ENCODE results near the gene PLPP2.

The PLPP2 gene

DNA sequence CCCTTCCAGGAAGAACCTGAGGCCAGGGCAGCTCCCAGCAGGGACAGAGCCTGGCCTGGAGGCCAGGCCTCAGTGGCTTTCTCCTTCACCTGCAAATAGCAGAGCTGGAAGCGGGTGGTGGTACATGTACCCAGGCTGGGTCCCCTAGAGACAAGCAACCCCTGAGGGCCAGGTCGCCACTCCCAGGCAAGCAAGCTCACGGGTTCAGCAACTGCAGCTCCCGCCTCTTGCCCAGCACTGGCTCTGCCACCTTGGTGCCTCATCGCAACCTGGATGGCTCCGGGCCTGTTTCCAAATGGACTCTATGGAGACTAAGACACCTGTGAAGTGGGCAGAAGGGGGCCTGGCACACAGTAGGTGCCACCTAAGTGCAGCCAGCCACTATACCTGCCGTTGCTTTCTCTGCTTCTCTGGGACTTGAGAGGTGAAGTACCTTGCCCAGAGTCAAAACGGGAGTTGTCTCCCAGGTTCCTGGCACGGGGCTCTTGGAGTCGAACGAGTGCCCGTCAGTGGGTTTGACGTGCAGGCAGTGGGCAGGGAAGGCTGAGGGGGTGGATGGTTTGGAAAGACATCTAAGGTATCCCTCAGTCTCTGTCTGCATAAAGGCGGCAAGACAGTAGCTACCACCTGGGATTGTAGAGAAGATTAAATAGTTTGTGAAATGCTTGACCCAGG, 2.4 kb upstream of the PLPP2 start:
- ChIA-PET CTCF (interaction anchor here (0.7 to 2.1 kb wide), 5 partner anchors 15 to 525 kb away, joined by 3 to 10 read pairs (median 4); no protein-coding TSS in a partner anchor), POLR2A (no interaction called here)
- H3K36me3 ChIP-seq (ENCODE audit: control insufficient read depth in 2 of 2, insufficient read depth in 1 of 2, low read length in 2 of 2), result no peaks in the 10 kb centered on the region
- H3K27ac ChIP-seq (ENCODE audit: extremely low read depth, low read depth, low read length), result no peak overlapping the region
- no peaks in the 10 kb centered on the region for H3K9me3 ChIP-seq (ENCODE audit: control insufficient read depth, insufficient read depth, low read depth, low read length)
- H3K4me3 ChIP-seq (ENCODE audit: low read depth, low read length), result no peak overlapping the region
- H3K4me1 ChIP-seq (ENCODE audit: control insufficient read depth, insufficient read depth, low read length), result no peaks in the 10 kb centered on the region; the same call in 1 of the 2 replicates
- TF ChIP-seq, protein P1, sequence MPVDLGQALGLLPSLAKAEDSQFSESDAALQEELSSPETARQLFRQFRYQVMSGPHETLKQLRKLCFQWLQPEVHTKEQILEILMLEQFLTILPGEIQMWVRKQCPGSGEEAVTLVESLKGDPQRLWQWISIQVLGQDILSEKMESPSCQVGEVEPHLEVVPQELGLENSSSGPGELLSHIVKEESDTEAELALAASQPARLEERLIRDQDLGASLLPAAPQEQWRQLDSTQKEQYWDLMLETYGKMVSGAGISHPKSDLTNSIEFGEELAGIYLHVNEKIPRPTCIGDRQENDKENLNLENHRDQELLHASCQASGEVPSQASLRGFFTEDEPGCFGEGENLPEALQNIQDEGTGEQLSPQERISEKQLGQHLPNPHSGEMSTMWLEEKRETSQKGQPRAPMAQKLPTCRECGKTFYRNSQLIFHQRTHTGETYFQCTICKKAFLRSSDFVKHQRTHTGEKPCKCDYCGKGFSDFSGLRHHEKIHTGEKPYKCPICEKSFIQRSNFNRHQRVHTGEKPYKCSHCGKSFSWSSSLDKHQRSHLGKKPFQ (tag by site-specific recombination; IDR thresholded peaks at IDR 0.05), result no peak
- TF ChIP-seq ZNF302 (tag by site-specific recombination; IDR thresholded peaks at IDR 0.05; ENCODE audit: low read depth) (no peak), ZNF626 (tag by site-specific recombination; IDR thresholded peaks at IDR 0.05) (no peak), ZNF341 (tag by site-specific recombination; IDR thresholded peaks at IDR 0.05; ENCODE audit: low read depth) (peak; percentile 8; the same call in 1 of the 2 replicates), ZNF654 (tag by site-specific recombination; IDR thresholded peaks at IDR 0.05; ENCODE audit: low read depth) (no peak), ZNF157 (tag by site-specific recombination; IDR thresholded peaks at IDR 0.05) (no peak), EGR2 (tag by site-specific recombination; IDR thresholded peaks at IDR 0.05; ENCODE audit: low read depth) (no peak), OVOL3 (tag by site-specific recombination; IDR thresholded peaks at IDR 0.05) (no peak)

DNA sequence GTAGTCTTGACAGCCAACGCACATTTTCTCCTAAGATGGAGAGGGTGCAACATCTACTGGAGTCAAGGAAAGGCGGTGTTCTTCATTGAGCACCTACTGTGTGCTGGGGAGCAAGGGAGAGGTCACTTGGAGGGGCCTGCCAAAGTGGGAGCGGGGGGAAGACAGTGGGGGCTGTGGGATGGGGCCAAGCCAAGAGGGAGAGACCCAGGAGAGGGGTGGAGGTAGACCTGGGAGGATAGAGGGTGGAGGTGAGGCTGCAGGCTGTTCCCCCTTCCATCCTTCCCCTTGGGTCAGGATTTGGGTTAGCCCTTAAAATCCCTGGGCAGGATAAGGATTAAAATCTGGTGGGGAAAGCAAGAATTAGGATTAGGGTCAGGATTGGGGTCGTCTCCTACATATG, 1.7 kb upstream of the PLPP2 start:
- H3K36me3 ChIP-seq (ENCODE audit: control insufficient read depth in 2 of 2, insufficient read depth in 1 of 2, low read length in 2 of 2), result no peaks in the 10 kb centered on the region
- TF ChIP-seq MYNN (tag by site-specific recombination; IDR thresholded peaks at IDR 0.05; ENCODE audit: borderline replicate concordance) (no peak), ZNF341 (tag by site-specific recombination; IDR thresholded peaks at IDR 0.05; ENCODE audit: low read depth) (peak; percentile 46; the same call in 1 of the 2 replicates)
- TF ChIP-seq, protein P2, sequence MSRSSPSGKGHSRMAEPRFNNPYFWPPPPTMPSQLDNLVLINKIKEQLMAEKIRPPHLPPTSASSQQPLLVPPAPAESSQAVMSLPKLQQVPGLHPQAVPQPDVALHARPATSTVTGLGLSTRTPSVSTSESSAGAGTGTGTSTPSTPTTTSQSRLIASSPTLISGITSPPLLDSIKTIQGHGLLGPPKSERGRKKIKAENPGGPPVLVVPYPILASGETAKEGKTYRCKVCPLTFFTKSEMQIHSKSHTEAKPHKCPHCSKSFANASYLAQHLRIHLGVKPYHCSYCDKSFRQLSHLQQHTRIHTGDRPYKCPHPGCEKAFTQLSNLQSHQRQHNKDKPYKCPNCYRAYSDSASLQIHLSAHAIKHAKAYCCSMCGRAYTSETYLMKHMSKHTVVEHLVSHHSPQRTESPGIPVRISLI (tag by site-specific recombination; IDR thresholded peaks at IDR 0.05), result no peak
- no peak overlapping the region for H3K27ac ChIP-seq (ENCODE audit: extremely low read depth, low read depth, low read length)
- CTCF ChIA-PET, result interaction anchor here (0.8 to 2.1 kb wide), 4 partner anchors 14 to 218 kb away, joined by 3 to 10 read pairs (median 4); no protein-coding TSS in a partner anchor
- no peak overlapping the region for H3K4me3 ChIP-seq (ENCODE audit: low read depth, low read length)
- no peaks in the 10 kb centered on the region; the same call in 1 of the 2 replicates for H3K4me1 ChIP-seq (ENCODE audit: control insufficient read depth, insufficient read depth, low read length)
- POLR2A ChIA-PET, result no interaction called here
- no peaks in the 10 kb centered on the region for H3K9me3 ChIP-seq (ENCODE audit: control insufficient read depth, insufficient read depth, low read depth, low read length)

DNA sequence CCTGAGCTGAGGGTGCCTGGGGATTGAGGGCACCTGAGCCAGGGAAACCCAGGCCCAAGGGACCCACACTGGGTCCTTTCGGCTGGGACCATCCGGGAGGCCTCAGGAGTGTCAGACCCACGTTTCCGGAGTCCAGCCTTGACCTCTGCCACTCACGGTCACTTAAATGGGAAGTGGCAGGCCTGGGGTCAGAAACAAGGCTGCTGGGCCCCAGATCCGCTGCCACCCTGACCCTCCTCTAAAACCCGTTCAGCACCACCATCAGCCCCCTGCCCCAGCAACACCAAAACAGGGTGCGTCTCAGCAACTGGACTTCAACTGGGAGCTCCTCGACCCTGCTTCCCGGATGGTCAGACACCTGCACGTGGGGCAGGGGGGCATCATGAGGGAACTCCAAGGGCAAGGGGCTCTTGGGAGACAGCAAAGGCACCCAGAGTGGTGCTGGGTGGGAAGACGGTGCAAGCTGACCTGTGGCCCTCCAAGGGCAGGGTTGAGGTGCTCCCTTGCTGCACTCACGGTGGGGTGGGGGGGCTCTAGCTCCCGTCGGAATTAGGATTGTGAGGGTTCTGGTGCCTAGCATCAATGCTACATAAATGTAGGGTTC, 1.2 kb upstream of the PLPP2 start:
- Histone ChIP-seq H3K36me3 (ENCODE audit: control insufficient read depth in 2 of 2, insufficient read depth in 1 of 2, low read length in 2 of 2) (no peaks in the 10 kb centered on the region), H3K9me3 (ENCODE audit: control insufficient read depth, insufficient read depth, low read depth, low read length) (no peaks in the 10 kb centered on the region), H3K27ac (ENCODE audit: extremely low read depth, low read depth, low read length) (no peak overlapping the region), H3K4me1 (ENCODE audit: control insufficient read depth, insufficient read depth, low read length) (no peaks in the 10 kb centered on the region; the same call in 1 of the 2 replicates), H3K4me3 (ENCODE audit: low read depth, low read length) (no peak overlapping the region)
- ChIA-PET CTCF (interaction anchor here (2.1 kb wide), 1 partner anchor 25 kb away, joined by 10 read pairs; no protein-coding TSS in a partner anchor), POLR2A (no interaction called here)
- no peak for TF ChIP-seq ZNF223 (tag by site-specific recombination; IDR thresholded peaks at IDR 0.05)
- no peak for TF ChIP-seq ZNF423 (tag by site-specific recombination; IDR thresholded peaks at IDR 0.05)
- TF ChIP-seq, protein P3, sequence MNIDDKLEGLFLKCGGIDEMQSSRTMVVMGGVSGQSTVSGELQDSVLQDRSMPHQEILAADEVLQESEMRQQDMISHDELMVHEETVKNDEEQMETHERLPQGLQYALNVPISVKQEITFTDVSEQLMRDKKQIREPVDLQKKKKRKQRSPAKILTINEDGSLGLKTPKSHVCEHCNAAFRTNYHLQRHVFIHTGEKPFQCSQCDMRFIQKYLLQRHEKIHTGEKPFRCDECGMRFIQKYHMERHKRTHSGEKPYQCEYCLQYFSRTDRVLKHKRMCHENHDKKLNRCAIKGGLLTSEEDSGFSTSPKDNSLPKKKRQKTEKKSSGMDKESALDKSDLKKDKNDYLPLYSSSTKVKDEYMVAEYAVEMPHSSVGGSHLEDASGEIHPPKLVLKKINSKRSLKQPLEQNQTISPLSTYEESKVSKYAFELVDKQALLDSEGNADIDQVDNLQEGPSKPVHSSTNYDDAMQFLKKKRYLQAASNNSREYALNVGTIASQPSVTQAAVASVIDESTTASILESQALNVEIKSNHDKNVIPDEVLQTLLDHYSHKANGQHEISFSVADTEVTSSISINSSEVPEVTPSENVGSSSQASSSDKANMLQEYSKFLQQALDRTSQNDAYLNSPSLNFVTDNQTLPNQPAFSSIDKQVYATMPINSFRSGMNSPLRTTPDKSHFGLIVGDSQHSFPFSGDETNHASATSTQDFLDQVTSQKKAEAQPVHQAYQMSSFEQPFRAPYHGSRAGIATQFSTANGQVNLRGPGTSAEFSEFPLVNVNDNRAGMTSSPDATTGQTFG (tag by site-specific recombination; IDR thresholded peaks at IDR 0.05; ENCODE audit: borderline replicate concordance), result no peak
- no peak for TF ChIP-seq ZFP3 (tag by site-specific recombination; IDR thresholded peaks at IDR 0.05; ENCODE audit: low read depth)
- TF ChIP-seq ZNF324 (tag by site-specific recombination; IDR thresholded peaks at IDR 0.05), result no peak
- TF ChIP-seq KLF10 (tag by site-specific recombination; IDR thresholded peaks at IDR 0.05), result no peak
- TF ChIP-seq ZNF248 (tag by site-specific recombination; IDR thresholded peaks at IDR 0.05), result no peak
- no peak for TF ChIP-seq ZNF544 (tag by site-specific recombination; IDR thresholded peaks at IDR 0.05)
- no peak for TF ChIP-seq REPIN1 (tag by site-specific recombination; IDR thresholded peaks at IDR 0.05; ENCODE audit: low read depth)
- no peak for TF ChIP-seq ZSCAN23 (tag by site-specific recombination; IDR thresholded peaks at IDR 0.05)
- no peak for TF ChIP-seq HOXD13 (CRISPR knock-in tag; IDR thresholded peaks at IDR 0.05; ENCODE audit: borderline replicate concordance)
- no peak for TF ChIP-seq ZNF843 (tag by site-specific recombination; IDR thresholded peaks at IDR 0.05)
- TF ChIP-seq KLF8 (tag by site-specific recombination; IDR thresholded peaks at IDR 0.05), result no peak
